NCI-H460 (cell line): ENCODE measurements around the gene CMTM6. TPM values are rescaled to one million over a fixed set of nuclear protein-coding genes. Genes with fewer than 3 reads are reported as not detected.
"Not testable (repeated sequence)": the region's sequence is repeated elsewhere in the genome, so short reads cannot be mapped to it uniquely, and the experiment has no call there.

ENCODE experiments used
- DNase-seq: peaks from one replicate; pipeline ENCODE4 v3.0.0-alpha.2; 2016; ENCODE audit warnings: low read depth; ENCODE audit errors: extremely low read depth
- total RNA-seq: library from RNA; depleted of rRNA; stranded (reverse); fragments of >200 nt; shearing (Covaris generic); gene quantifications from 2 replicates; pipeline ENCODE4 v1.2.3, GENCODE V29; 2014

CMTM6 gene
- total RNA-seq, 1 experiment from 2014 or later, result 34.6 TPM

DNA sequence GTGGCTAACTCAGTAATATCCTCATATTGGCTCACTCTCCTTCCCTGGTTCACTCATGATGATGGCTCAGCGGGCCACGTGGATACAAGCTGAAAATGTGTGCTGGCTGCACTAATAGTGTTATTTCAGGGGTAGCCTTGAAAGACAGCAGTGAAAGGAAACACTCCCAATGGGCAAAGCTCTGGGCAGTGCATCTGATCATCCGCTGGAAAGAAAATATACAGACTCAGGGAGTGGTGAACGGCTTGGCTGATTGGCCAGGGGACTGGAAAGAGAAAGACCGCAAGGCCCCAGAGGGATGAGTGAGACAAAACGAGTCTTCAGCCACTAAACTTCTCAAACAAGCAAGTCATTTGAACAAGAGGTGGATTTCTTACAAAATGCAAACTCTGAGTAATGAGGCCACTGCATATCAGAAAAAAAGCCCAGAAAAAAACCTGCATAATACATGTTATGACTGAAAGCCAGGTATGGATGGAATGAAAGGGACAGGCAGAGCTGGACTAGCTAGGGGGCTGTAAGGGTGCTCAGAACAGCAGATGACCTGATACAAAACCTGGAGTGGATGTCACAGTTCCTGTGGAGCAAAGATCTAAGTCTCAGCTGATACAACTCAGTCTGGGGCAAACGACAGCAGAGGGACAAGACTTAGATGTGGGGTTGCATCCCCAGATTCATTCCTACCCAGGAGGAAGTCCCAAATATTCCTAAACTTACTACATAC, 33.3 kb downstream of the CMTM6 start:
- no peak for DNase-seq

DNA sequence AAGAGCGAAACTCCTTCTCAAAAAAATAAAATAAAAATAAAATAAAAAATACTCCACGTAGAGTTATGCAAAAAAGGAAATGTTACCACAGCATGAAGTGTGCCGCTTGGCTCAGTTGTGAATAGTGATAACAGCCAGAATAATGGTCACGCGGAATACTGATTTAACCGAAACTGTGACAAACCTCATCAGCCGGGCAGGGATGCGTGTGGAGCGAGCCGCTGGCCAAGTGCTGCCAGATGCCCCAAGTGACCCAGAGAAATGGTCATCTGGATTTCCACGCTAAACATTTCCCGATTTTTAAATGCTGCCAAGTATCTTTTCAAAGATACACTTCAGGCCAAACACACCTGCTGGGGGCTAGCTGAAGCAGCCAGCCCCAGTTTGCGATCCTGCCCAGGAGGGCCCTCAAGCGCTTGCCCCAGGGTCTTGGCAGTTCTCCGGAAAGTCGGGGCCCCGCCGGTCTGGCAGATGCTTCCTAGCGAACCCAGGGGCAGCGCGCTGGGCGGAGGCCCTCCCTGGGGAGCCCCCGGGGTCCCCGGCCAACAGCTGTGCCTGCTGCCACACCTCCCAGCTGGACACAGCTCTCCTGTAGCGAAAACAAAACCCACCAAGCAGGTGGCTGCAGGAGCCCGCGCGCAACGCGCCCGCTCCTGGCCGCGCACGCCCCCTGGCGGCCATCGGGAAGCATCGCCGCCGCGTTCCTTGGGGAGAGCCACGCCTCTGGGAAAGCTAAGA, 35.1 kb downstream of the CMTM6 start:
- DNase-seq, result peak; percentile 26

DNA sequence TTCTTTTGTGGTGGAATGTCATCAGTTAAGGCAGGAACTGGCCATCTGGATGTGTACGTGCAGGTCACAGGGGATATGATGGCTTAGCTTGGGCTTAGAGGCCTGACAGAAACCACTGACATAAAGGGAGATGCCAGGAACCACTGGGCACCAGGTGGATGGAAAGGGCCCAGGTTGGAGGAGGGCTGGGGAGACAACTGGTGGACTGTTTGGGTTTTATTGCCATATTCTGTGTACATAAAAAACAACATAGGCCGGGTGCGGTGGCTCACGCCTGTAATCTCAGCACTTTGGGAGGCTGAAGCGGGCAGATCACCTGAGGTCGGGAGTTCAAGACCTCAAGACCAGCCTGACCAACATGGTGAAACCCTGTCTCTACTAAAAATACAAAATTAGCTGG, 35.8 kb downstream of the CMTM6 start:
- not testable (repeated sequence) for DNase-seq

DNA sequence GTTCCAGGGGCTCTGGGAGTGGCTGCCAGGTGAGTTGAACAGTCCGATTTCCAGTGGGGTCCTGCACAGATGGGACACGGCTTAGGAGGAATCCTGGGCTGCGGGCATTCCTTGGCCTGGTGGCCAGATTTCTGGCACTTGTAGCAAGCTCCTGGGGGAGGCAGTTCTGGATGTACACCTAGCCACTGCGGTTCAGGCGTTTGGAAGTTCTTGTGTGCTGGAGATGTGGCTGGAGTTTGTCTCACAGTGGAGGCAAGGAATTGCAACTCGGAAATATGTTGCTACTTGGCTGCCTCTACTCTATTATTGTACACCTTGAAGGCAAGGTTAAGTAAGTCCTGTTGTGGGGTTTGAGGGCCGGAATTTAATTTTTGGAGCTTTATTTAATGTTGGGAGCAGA, 37.9 kb downstream of the CMTM6 start:
- not testable (repeated sequence) for DNase-seq

DNA sequence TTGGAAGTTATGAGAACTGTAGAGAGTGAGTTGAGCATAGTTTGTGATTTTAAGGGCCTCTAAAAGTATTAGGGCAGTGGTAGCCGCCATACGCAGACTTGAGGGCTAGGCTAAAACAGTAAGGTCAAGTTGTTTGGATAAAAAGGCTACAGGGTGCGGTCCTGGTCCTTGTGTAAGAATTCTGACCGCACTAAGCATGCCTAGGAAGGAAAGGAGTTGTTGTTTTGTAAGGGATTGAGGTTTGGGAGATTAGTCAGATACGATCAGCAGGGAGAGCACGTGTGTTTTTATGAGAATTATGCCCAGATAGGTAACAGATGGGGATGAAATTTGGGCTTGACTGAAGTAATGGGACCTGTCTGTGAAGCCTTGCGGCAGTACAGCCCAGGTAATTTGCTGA, 39.2 kb downstream of the CMTM6 start:
- not testable (repeated sequence) for DNase-seq

DNA sequence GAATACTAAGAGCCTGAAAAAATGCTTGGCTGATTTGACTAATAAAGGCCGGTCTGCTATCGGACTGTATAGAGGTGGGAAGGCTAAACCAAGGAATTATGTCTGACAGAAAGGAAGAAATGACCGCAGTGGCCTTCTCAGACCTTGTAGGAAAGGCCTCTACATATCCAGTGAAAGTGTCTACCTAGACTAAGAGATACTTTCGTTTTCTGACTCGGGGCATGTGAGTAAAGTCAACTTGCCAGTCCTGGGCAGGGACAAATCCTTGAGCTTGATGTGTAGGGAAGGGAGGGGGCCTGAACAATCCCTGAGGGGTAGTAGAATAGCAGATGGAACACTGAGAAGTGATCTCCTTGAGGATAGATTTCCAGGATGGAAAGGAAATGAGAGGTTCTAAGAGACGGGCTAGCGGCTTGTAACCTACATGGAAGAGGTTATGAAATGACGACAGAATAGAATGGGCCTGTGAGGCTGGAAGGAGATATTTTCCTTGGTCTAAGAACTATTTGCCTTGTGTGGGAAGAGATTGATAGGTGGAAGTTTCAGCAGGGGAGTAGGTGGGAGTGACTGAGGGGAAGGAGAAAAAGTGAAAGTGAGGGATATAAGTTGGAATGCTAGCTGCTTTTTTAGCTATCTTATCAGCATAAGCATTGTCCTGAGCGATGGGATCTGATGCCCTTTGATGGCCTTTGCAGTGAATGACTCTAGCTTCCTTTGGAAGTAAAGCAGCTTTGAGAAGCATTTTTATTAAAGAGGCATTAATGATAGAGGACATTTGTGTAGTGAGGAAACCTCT, 40.3 kb downstream of the CMTM6 start:
- DNase-seq, result not testable (repeated sequence)

DNA sequence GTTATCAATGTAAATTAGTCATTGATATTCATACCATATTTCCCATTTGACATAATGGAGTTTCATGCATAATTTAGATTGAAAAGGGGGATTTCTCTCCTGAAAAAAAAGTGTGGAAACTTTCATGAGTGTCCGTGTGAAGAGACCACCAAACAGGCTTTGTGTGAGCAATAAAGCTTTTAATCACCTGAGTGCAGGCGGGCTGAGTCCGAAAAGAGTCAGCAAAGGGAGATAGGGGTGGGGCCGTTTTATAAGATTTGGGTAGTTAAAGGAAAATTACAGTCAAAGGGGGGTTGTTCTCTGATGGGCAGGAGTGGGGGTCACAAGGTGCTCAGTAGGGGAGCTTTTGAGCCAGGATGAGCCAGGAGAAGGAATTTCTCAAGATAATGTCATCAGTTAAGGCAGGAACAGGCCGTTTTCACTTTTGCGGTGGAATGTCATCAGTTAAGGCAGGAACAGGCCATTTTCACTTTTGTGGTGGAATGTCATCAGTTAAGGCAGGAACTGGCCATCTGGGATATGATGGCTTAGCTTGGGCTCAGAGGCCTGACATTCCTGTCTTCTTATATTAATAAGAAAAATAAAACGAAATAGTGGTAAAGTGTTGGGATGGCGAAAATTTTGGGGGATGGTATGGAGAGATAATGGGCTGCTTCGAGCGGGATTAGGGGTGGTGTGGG, 41.7 kb downstream of the CMTM6 start:
- DNase-seq, result not testable (repeated sequence)

DNA sequence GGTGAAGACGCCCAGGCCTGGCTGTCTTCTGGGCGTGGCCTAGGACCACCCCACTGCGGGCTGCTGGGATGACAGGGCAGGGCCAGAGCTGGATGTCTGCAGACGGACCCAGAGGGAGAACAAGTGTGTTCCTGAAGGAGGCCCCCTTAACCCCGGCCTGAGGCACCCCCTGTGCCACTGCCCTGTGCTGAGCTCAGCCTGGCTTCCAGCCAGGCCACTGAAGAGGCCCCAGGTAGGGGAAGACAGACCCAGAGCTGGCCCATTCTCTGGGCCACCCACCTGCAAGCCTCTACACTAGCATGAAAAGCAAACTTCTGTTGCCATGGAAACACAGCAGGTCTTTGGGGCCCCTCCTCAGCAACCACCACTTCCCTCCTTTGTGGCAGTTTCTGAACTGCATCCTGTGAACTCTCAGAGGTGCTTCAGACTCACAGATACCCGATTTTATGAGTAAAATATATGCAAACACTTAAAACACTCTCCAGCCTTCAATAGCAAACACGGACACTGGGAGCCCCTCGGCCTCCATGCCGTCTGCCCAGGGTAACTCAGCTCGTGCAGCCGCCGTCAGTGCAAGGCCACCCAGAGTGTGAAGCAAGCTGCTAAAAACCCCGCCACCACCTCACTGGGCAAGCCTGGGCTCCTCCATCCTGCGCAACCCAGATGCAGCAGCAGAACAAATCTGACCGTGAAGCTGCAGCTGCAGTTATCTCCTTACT, 42.5 kb downstream of the CMTM6 start:
- DNase-seq, result no peak

DNA sequence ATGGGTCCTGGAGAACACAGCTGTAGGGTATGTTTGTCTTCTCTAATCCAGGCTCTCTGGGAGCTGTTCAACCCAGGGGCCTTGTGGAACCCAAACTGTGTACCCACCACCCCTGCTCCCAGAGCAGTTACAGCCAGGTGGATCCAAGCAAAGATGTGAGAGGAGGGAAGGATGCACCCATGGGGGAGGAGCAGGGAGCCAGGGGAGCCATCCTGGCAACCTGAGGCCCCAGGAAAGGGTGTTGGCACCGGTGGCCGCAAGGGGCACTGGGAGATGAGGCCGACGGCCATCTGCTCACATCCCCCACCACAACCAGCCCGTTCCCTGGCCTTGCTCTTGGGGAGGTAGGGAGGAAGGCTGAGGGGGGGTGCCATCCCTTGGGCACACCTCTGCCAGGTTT, 43.2 kb downstream of the CMTM6 start:
- DNase-seq, result no peak

DNA sequence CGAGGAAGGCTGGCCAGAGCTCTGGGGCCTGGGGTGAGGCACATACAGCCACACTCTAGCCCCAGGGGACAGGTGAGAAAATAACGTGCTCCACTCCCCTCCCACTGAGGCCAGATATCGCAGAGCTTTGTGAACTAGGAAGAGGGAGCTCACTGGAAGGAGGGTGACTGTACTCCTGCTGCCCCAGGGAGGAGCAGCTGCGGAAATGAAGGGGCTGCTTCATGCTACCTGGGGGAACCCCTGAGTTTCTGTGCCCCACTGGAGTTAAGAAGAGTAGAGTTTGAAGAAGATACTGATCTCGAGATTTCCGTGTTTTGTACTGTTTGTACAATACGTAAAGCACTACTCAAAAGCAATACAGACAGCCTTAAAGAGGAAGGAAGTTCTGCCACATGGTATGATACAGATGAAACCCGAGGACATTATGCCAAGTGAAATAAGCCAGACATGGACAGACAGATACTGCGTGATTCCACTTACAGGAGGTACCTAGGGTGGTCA, 44.6 kb downstream of the CMTM6 start:
- no peak for DNase-seq

DNA sequence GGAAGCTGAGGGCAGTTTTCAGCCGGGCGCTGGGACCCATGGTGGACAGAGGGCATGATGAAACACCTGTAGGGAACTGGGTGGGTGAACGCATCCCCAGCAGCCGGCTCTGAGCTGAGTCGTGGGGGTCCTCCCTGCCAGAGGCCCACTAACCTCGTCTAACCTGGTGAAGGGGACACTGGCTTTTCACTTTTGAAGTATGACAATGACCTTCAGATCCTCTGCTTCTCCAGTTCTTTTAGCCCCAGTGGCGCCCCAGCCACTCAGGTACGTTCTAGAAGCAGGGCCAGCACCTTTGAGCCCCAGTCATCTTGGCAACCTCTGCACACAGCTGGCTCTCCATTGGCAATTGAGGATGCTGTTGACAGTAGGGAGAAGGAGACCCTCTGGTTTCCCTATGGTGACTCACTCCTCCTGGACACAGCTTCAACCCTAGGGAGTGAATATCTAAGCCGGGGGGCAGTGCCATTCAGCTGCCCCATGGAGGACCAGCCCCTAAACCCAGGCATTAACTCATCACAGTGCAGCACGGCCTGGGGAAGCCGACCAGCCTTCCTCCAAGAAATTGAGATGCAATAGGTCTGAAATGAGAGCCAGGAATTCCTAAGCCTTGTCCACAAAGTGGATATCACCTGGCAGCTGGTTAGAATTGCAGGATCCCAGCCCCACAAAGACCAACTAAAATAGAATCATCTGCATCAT, 46.1 kb downstream of the CMTM6 start:
- no peak for DNase-seq

DNA sequence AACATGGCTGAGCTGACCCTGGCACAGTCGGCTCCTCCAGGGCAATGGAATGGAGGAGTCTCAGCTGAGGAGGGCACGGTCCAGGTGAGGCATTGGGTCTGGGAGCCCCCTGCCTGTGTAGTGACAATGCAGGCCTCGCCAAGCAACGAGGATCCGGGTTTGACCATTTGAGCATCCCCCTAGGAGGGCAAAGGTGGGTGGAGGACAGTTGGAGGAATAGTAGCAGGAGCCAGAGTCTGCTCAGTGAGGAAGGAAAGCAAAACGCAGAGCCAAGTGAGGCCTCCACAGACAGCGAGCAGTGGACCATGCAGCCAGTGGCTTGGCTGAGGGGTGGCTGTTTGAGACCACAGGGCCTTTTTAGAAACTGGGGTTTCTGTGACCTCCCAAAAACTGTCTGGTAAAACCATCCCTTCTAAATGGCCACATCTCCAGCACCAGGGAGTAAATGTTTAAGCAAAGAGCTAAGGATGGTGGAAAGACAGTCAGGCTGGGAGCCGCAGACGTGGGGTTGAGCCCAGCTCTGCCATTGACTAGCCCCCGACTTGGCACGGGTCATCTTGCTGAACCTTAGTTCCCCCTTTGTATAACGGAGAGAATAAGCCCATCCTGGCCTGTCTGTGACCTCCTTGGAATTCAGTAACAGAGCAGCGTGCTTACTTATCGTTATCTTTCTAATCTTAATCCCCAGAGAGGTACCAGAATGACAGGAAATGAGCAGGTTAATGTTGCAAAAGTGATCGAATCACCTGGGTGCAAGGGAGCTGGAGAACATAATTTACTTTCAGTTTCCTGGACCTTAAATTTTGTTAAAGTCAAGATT, 46.8 kb downstream of the CMTM6 start:
- no peak for DNase-seq

DNA sequence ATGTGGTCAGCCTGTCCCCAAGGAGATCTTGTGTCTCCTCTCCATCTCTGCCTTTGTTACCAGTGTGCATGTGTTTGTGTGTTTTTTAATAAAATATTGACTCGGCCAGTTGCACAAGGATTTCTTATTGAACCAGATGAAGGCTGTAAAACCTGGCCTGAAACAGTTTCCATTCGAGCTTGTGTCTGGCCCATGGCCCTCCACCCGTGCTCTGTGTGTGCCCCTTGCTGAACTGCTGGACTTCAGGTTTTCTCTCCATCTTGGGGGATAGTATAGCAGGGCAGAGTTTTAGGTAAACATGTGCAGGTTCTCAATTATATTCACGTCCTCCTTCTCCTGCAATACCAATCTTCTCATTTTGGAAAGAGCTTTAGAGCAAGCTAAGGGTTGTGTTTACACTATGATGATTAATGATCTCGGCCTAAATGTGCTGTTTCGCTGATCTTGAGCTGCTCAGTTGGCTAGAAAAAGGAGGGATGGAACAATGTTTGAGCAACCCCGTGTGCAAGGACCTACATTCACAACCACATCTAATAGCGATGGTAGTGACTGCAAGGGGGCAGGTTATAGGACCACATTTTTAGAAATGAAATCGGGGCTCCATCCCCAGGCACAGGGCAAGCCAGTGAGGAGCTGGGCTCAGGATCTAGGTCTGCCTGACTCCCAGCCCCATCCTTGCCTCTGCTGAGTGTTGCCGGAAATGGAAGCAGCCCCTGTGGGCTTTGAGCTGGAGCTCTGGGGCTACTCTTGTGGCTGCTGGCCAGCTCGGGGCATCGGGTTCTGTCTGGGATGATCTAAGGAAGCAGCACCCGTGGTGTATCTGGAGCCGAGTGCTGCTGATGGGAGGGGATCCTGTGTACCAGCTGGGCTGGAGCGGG, 47.7 kb downstream of the CMTM6 start:
- no peak for DNase-seq

DNA sequence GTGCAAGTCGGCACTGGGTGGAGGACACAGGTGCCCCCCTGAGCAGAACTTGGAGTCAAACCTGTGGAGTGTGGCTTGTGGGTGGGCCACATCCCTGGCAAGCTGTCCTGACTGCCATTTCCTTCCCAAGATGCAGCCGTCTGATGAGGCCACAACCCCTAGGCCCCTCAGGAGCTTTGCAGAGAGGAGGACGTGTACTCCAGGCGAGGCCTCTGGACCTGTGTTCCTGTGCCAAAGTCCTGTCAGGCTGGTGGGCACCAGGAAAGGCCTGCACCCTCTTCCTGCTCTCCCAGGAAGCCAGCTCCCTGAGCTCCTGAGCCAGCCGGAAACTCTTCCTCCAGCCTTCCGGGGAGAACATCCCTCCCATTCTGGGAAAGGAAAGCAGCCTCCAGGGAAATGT, 48.5 kb downstream of the CMTM6 start:
- DNase-seq, result no peak

DNA sequence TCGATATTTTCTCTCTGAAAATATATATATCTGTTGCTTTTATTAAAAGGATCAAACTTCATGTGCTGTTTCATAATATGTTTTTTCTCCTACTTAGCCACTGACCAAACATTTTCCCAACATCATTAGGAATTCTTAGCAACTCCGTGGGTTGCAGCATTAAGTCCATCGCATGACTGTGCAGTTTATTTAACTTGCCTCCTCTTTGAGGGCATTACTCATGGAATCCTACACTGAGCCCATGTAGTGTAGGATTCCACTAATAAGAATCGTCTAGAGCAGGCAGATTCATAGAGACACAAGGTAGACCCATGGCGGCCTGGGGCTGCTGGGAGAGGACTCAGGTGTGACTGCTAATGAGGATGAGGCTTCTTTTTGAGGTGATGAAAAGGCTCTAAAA, 49.3 kb downstream of the CMTM6 start:
- DNase-seq, result peak; percentile 8

DNA sequence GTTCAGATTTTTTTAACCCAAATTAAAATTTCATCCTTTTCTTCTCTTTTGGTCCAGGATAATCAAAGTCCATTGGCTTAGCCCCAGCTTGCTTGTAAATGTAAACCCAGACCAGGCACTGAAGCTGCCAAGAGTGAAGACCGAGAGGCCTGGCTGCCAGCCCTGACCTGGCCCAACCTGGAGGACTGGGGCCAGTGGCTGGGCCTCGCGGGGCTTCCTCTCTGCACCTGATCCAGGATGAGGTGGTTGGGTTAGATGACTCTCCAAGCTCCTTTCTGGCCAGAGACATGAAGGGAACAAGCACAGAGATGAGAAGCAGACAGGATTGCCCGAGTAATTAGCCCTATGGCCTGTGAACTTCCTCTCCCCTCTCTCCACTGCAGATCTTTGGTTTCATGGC, 50.6 kb downstream of the CMTM6 start:
- DNase-seq, result no peak

DNA sequence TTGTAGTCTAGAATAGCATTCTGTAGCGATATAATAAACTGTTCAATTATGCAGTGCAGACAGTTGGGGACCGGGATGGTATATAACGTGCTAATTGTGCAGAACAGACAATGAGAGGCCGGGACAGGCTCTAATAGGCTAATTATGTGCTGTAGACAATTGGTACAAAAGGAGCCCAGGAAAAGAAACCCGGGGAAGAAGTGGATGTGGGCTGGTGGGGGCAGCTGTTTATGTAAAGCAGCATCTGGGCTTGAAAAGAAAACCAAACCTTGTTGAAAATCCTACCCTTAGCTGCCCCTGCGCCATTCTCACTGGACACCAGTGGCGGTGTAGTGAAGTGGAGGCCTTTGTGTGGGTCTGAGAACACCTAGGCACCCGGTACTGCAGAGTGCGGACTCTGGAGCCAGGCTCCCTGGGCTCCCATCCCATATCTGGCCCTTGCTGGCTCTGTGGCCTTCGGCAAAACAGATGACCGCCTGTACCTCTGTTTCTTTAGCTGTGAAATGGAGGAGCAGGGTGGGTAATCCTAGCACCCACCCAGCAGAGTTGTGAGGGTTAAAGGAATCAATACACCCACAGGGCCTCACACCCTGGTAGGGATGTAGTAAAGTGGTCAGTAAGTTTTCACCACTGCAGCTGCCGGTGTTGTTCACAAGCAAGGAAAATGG, 51.5 kb downstream of the CMTM6 start:
- DNase-seq, result no peak
